NCI-H1092 (cell line): ENCODE results near the gene SENP6.
"Not testable (repeated sequence)": the region's sequence is repeated elsewhere in the genome, so short reads cannot be mapped to it uniquely, and the experiment has no call there.

Source experiments
- DNase-seq: peaks from one replicate; lab custom pipeline; 2025; lab: John Stamatoyannopoulos, UW

The SENP6 gene

DNA sequence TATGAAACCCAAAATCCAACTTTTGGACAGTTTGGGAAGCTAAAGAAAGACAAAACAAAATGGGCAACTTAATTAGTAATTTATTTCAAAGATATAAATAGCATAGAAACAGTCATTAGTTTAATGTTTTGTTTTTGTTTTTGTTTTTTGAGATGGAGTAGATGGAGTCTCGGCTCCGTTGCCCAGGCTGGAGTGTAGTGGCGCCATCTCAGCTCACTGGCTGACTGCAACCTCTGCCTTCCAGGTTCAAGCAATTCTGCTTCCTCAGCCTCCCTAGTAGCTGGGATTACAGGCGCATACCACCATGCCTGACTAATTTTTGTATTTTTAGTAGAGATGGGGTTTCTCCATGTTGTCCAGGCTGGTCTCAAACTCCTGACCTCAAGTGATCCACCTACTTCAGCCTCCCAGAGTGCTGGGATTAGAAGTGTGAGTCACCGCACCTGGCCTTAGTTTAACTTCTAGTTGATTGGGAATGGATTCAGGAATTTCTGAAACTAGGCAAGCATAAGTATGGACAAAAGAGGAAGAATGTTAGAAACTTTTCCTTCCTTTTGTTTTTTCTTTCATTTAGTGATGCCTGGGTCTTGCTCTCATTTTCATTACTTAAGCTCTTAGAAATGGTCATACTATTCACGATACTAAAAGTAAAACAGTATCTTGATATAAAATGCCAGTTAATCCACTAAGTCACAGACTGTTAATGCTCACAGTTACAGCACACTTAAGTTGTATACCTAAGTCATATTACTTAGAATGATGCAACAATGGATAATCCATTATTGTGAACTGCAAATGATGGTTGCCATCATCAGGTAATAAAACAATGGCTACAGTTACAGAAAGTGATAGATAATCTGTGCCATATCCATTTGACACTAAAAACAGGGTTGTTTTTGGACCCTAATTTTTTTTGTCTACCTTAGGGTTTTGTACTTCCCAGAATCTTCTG is 8.2 kb downstream of the SENP6 start:
- DNase-seq, result no peak

DNA sequence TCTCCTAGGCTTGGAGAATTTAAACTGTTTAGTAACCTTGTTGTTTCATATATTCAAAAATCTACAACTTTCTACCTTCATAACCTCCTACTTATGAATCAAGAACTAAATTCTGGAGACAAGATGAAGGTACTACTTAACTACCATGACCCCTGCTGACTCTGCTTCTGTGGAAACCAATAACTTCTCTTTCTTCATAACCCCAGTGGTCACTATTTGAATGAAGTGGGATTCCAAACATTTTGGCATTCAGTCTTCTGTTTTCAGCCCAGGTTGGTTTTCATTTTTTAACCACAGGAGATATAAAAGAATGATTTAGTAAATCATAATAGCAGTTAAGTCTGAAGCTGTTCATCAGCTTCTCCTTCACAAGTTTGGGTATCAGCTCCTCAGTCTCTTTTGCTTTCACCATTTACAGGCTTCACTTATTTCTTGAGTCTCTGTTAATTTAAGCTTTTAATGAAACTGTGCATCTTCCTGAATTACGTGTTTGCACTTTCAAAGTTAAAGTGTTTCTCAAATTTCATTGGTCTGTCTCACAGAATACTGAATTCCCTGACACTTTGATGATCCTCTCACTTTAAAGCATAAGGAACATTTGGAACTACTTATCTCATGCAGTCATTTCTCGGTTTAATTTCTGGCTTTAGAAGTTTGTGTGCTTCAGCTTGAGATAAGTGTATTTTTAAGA is 9.5 kb downstream of the SENP6 start:
- no peak for DNase-seq

DNA sequence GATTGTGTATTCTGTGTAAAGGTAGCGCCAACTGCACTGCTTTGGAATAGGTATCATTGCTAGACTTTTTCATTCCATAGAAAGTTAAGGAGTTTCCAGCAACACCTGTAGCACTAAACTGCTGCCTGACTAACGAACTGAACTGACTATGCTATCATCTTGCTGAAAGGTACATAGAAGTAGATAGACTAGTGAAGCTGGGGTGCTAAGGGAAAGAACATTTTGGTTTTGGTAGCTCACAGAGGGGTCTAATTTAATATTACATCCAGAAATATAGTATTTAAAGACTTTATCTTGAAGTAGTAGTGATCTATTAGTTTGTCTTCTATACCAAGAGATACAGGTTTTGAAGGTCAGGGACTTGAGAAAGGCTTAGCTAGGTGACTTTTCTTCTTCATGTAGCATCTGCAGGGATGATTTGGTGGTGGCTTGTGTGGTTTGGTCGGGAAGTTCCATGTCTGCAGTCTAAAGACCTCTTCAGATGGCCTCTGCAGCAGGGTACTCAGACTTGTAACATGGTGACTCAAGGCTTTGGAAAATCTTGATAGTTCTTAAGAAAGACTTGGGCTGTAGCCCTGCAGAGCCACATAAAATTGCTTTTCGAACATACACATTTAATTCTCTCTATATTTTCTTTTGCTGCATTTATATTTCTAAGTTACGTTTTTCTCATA is 10.2 kb downstream of the SENP6 start:
- no peak for DNase-seq

DNA sequence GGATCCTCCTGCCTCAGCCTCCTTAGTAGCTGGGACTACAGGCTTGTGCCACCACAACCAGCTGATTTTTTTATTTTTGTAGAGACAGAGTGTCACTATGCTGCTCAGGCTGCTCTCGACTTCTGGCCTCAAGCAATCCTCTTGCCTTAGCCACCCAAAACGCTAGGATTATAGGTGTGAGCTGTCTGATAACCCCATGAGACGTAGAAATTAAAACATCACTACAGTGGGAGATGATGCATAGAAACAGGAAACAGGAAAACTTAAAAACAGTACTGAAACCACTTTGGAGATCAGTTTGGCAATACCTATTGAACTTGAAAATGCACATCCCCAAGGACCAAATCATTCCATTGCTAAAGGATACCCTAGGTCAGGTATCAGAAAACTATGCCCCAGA is 10.8 kb downstream of the SENP6 start:
- no peak for DNase-seq

DNA sequence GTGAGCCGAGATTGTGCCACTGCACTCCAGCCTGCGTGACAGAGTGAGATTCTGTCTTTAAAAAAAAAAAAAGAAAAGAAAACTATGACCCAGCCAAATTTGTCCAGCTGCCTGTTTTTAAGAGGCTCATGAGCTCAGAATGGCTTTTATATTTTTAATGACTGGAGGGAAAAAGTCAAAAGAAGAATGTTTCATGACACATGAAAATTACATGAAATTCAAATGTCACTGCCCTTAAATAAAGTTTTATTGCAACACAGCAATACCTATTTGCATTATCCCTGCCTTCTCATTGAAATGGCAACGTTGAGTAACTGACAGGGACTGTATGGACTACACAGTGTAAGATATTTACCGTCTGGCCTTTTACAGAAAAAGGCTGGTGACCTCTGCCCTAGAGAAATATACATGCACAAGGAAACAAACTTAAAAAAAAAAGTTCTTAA is 11.4 kb downstream of the SENP6 start:
- no peak for DNase-seq

DNA sequence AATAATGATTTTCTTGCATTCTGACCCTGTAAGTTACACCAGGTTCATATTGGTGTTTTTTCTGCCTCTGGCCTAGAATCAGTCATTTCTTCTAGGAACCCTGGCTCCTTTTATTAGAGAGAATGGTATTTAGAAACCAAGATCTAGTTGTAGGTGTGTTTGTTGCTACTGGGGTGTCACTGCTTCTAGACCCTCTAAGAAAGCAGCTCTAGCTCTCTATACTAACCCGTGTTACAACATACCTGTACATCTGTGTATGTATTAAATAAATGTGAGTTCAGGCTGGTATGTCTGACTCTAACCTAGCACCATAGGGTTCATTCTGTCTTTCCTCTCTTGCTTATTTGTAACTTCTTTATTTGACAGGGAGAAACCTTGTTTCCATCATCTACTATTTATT is 16.8 kb downstream of the SENP6 start:
- no peak for DNase-seq

DNA sequence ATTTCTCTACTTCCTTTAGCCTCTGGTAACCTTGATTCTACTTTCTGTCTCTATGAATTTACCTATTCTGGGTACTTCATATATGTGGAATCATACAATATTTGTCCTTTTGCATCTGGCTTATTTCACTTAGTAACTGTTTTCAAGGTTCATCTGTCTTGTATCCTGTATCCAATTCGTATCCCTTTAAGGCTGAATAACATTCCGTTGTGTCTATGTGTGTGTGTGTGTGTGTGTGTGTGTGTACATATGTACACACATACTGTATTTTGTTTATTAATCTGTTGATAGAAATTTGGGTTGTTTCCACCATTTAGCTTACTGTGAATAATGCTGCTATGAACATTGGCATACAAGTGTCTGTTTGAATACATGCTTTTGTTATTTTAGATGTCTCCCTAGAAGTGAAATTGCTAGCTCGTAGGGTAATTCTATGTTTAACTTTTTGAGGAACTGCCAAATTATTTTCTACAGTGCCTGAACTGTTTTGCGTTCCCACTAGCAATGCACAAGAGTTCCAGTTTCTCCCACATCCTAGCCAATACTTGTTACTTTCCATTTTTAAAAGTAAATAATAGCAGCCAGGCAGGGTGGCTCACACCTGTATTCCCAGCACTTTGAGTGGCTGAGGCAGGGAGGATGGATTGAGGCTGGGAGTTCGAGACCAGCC is 17.7 kb downstream of the SENP6 start:
- no peak for DNase-seq

DNA sequence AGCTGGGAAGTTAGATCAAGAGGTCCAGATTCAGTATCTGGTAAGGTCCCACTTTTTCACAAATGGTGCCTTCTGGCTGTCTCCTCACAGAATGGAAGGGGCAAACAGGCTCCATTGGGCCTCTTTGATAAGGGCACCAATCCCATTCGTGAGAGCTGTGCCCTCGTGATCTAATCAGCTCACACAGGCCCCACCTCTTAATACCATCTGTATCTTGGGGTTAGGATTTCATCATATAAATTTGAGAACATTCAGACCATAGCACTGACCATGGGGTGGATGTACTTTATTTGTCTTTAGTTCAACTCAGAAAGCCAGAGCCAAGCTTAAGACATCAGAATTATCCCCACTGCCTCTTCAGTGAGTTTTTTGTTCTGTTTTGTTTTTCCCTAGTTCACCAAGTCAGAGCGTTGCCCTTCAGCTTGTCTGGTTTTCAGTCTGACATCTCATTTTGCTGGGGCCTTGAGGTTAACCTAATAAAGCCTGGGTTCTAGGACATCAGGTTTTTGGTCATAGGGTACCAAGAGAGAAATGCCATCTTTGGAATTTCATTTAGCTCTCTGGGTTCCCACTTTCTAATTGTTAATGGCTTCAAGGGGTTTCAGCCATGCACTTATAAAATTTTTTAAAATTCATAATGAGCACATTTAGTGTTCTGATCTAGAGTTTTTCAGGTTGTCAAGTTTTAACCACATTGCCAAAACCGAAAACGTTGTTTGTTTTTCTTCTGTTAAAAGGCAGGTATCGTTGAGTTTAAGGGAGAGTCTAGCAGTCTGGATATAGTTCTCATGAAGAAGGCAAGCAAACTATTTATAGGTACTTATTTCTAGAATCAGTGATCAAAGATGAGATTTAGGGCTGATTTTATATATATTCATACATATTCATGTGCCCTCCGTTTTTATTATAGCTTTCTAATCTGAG is 19.0 kb downstream of the SENP6 start:
- no peak for DNase-seq

DNA sequence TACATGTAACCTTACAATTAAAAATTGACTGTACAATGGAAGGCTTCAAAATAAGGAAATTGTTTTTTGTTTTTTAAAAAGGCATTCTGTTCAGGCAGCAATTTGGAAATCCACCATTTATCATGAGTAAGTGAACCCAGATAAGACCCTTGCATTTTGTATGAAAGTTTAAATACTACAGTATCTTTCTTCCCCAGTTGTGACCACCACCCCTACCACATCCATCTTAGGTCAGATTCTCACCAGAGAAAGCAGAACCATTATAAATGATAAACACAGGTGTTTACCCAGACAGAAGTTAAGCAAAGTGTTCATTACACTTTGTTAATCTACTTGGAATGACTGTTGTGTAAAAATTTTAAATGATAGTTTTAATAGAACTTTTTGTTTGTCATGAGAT is 20.2 kb downstream of the SENP6 start:
- DNase-seq, result no peak

DNA sequence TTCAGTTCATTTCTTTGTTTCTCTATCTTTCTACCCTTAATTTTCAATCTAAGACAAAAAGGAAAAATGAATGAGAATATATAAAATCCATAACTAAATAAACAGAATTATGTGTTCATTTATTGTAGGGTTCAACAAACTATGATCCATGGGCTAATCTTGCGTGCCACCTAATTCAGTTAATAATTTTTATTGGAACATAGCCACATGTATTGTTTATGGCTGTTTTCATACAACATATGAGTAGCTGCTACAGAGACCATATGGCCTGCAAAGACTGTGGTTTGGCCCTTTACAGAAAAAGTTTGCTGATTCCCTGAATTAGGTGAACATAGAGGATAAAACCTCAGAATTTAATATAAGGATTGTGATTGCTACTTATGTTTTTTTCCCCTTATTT is 21.8 kb downstream of the SENP6 start:
- no peak for DNase-seq

DNA sequence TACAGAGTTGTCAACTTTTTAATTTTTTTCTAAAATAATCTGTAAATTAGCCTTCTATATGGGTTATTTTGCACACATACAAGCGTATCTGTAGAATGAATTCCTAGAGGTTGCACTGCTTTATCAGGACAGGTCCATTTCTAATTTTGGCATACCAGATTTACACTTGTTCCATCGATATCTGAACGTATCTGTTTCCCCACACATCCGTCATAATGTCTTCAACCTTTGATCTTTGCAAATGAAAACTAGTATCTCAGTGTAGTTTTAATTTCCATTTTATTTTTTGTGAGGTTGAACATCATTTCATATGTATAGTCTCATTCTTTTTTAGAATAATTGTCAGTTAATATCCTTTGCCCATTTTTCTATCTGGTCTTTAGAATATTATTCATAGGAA is 22.7 kb downstream of the SENP6 start:
- no peak for DNase-seq

DNA sequence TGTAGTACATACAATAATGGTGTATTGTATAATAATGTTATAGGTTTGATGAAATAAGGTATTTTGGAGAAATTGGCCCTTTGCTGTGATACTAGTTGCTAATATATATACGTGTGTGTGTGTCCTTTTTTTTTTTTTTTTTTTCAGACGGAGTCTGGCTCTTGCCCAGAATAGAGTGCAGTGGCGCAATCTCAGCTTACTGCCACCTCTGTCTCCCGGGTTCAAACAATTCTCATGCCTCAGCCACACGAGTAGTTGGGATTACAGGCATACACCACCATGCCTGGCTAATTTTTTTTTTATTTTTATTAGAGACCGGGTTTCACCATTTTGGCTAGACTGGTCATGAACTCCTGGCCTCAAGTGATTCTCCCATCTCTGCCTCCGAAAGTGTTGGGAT is 23.3 kb downstream of the SENP6 start:
- no peak for DNase-seq

DNA sequence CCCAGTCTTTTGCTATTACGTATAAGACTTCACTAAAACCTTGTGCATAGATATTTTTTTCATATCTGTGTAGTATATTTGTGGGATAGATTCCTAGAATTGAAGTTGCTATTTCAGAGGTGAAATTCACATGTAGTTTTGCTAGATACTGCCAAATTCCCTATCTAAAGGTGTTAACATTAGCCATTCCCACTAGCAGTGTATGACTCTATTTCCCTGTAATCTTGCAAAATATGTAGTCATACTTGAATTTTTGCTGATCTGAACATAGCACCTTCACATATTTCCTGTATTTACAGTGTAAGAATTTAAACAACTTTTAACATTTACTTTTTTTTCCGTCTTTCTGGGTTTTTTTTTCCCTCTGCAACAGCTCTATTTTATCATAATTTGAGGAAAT is 24.9 kb downstream of the SENP6 start:
- DNase-seq, result no peak

DNA sequence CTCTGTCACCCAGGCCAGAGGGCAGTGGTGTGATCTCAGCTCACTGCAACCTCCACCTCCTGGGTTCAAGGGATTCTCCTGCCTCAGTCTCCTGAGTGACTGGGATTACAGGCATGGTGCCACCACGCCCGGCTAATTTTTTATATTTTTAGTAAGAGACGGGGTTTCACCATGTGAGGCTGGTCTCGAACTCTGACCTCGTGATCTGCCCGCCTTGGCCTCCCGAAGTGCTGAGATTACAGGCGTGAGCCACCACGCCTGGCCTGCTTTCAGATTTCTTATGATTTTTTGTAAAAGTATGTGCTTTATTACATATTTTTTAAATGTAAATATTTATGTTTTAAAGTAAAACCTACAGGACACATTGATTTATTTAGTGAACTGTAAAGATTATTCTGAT is 26.0 kb downstream of the SENP6 start:
- not testable (repeated sequence) for DNase-seq

DNA sequence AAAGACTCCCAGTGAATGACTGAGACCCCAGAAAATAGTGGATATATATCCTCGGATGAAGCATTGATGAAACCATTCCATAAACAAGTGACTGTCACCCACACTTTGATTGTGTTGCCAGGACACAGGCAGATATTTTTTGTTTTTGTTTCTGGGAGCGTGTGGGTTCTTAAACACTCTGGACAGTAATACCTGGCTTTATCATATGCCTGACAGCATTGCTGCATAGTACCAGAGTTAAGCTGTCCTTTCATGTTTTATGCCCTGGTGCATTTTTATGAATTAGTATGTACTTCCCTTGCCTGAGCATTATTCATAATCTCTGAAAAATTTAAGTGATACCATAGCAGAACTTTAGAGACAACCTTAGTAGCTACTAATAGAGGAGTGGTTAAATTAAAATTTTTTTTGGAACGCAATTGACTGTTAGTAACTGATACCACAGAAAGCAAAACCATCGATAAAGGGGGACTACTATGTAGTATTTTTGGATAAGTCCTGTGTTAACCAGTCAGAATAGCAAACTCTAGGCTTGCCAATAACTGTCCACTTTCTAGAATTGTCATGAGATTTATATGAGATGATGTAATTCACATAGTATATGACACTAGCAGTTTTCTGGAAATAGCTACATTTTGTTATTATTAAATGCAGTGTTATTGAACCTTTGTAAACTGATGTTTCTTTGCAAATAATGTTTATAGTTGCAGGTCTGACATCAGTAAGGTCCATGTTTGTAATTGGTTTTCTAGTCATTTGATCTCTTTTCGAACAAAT is 30.4 kb downstream of the SENP6 start:
- no peak for DNase-seq

DNA sequence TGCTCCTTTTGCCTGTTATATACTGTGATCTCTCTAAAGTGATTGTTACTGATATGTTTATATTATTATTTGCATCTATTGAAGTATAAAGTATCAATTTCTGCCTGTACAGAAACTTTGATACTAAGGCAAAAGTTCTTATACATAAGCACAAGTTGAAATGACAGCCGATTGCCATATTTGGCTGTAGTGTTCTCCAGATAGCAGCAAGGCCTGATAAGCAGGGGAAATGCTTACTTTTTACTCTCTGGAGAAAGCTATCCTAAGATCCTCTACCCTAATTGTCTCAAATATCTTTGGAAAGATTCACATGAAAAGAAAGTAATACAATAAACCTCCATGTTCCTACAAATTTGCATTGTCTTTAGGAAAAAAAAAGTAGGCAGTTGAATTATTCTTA is 31.4 kb downstream of the SENP6 start:
- DNase-seq, result no peak

DNA sequence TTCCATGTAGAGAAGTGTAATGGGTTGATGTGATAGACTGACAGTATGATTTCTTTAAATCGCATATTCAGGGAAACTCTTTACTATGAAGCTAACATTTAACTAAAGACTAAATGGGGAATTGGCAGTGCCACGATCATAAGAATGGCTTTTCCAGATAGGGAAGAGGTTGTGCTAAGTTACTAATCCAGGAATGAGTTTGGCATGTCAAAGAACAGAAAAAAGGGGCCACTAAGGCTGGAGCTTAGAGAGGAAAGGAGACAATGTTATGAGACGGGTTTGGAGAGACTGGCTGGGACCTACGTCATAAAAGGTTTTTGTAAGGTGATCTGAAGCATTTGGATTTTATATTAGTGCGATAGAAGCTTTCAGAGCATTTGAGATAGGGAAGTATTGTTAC is 40.6 kb downstream of the SENP6 start:
- DNase-seq, result no peak

DNA sequence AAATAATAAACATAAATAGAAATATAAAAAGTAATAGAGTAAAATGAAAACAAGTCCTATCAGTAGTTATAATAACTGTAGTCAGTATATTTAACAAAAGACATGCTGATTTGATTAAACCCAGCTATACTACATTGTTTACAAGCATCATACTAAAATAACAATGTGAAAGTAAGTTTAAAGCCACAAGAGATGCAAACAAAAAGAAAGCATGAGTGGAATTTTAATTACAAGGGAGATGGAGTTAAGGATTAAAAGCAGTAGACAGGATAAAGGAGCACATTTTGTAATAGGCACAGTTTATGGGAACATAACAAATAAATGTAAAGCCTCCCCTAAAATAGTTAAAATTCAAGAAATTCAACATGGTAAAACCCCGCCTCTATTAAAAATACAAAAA is 41.5 kb downstream of the SENP6 start:
- DNase-seq, result no peak

DNA sequence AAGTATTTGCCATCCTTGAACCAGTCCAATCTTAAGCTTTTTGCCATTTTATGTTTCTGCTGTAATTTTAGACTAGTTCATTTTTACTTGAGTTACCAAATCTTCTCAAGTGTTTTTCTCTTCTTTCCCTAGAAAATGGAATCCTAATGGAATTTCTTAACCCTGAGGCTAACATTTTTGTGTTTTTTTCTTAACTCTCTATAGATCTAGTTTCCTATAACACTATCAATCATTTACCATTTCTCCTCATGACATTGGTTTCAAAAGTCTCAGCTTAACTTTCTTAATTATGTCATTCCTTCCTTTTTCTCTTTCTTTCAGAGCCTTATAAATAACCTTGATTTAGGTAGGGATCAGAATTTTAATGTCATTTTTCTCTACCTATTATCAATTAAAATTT is 54.8 kb downstream of the SENP6 start:
- no peak for DNase-seq

DNA sequence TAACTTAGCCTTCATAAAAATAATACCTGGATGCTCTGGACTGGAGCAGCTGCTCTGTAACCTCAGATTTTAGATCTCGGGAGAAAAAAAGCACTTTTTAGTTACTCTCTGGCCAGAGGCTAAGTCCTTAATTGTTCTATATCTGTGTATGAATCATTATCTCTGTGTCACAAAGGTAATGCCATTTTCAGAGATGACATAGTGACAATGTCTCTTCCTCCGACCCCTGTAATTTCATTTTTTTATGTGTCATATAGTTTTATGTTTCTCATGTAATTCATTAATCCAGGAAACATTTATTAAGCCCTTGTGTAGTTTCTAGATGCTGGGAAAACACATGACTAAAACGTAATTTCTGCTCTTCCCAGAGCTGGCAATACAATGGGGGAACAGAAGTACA is 55.6 kb downstream of the SENP6 start:
- no peak for DNase-seq
